GM20000 (cell line): ENCODE measurements around the gene CCDC68.

Experiments
- DNase-seq: peaks from one replicate; pipeline ENCODE4 v3.0.0; 2012; ENCODE audit warnings: low spot score
- CTCF ChIP-seq: IDR thresholded peaks from 2 replicates; pipeline ENCODE4 v1.5.1; 2012; ENCODE audit warnings: mild to moderate bottlenecking, control low read depth; ENCODE audit errors: extremely low read depth, missing control alignments

Gene CCDC68

DNA sequence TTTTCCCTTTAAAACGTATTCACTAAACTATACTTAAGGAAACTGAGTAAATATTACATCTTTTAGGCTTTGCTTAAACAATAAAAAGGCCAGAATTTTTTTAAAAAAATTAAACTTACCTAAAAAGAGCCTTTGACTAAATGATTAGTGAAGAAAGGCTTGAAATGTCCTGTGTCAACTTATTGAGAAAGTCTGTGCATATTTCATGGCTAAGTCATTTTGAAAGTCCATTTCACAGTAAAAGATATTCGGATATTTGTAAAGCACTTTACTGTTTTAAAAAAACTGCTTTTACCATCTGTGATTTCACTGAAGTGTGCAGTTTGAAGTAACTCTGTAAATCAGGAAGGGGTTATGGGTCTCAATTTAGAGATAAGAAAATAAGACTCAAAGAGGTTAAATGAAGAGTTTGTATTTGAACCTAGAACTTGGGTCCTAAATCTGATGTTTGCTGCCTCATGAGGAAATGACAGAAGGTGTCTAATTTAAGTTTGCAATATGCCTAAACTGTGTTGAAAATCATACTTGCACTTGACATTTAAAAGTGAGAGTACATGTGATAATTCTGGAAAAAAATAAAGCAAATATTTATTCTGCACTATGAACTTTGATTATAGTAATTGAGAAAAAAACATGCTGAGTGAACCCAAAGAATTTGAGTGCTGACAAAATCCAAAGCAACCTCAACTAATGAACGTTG is 80.5 kb downstream of the CCDC68 start:
- DNase-seq, result no peak
- no peak for TF ChIP-seq CTCF

DNA sequence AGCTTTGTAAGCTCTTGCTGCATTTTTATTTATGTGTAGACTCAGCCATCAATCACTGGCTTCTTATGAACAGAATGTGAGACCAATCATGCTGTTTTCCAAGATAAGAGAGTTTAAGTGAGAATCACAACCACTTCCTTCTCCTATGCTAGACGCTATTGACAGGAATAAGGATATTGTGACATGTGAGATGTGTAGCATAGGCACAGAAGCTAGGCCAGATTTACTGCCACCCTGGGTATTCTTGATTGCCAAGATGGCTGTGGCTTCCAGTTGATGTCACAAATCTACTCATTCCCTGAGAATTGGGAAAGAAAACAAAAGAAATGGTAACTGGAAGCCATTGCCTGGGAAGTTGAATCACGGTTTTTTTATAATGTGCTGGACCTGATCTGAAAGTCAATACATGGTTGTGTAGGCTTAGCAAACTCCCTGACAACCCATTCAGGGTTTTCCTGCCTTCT is 81.1 kb downstream of the CCDC68 start:
- TF ChIP-seq CTCF, result no peak
- DNase-seq, result no peak

GRCh38 chr18:54877076-54877475 is 82.2 kb downstream of the CCDC68 start:
- DNase-seq, result no peak
- TF ChIP-seq CTCF, result no peak

DNA sequence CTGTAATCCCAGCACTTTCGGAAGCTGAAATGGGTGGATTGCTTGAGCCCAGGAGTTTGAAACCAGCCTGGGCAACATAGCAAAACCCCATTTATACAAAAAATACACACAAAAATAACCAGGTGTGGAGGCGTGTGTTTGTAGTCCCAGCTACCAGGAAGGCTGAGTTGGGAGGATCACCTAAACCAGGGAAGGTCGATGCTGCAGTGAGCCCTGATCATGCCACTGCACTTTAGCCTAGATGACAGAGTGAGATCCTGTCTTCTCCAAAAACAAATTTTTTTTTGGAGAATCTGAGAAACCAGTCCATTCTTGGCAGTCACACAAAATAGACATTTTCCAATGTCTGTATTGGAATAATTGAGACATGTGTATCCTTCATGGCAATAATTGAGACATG is 84.2 kb downstream of the CCDC68 start:
- DNase-seq, result no peak
- no peak for TF ChIP-seq CTCF

GRCh38 chr18:54873884-54874255 is 85.4 kb downstream of the CCDC68 start:
- DNase-seq, result no peak
- TF ChIP-seq CTCF, result no peak

DNA sequence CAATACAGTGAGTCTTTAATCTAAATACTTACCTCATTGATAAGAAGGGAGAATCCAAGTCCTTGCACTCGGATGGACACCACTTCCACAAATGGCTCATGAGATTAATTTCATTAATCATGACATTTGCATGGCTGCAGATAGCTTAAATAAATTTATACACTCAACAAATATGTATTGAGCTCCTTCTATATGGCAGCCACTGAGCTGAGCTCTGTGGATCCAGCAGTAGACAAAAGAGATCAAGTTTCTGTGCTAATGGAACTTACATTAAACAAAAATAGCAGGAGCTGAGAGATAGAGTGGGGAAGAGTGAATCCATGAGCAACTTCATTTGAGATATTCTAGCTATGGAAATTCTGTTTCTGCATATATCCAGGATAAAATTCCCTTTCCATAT is 86.6 kb downstream of the CCDC68 start:
- DNase-seq, result no peak
- TF ChIP-seq CTCF, result no peak

GRCh38 chr18:54871231-54871630 is 88.0 kb downstream of the CCDC68 start:
- no peak for DNase-seq
- TF ChIP-seq CTCF, result no peak
